Endodermal cell (in vitro differentiated cells): ENCODE measurements around the gene PGM5. TPM values are rescaled to one million over a fixed set of nuclear protein-coding genes. Genes with fewer than 3 reads are reported as not detected.

Experiments
- DNase-seq: peaks from one replicate; pipeline ENCODE4 v3.0.0-alpha.2; 2017
- H3K27ac ChIP-seq: 2 replicates; pipeline ENCODE4 v1.5.1; 2013; ENCODE audit warnings: mild to moderate bottlenecking, low read depth, low read length, moderate library complexity
- H3K27me3 ChIP-seq: 2 replicates; pipeline ENCODE4 v1.6.1; 2013; ENCODE audit warnings: mild to moderate bottlenecking, low read length, moderate library complexity; ENCODE audit not compliant: insufficient read depth, control insufficient read depth, poor library complexity, severe bottlenecking
- H3K36me3 ChIP-seq: 2 replicates; pipeline ENCODE4 v1.7.0; 2013; ENCODE audit warnings: mild to moderate bottlenecking, low read length, moderate library complexity; ENCODE audit not compliant: control insufficient read depth, insufficient read depth
- H3K4me1 ChIP-seq: one replicate; pipeline ENCODE4 v1.7.0; 2013; ENCODE audit warnings: low read length; ENCODE audit not compliant: control insufficient read depth, insufficient read depth
- H3K4me3 ChIP-seq: 2 replicates; pipeline ENCODE4 v1.5.1; 2013; ENCODE audit warnings: mild to moderate bottlenecking, low read length, moderate library complexity
- H3K9ac ChIP-seq: 2 replicates; pipeline ENCODE4 v1.6.1; 2013; ENCODE audit warnings: mild to moderate bottlenecking, low read length, moderate library complexity; ENCODE audit not compliant: poor library complexity, severe bottlenecking; ENCODE audit errors: extremely low read depth
- H3K9me3 ChIP-seq: 2 replicates; pipeline ENCODE4 v1.6.1; 2013; ENCODE audit warnings: mild to moderate bottlenecking, low read length, moderate library complexity; ENCODE audit not compliant: control insufficient read depth
- H3K27ac Mint-ChIP-seq: 2 replicates; pipeline ENCODE4 v1.8.0; 2020; ENCODE audit warnings: mixed read lengths
- H3K27me3 Mint-ChIP-seq: 2 replicates; pipeline ENCODE4 v1.8.0; 2021; ENCODE audit warnings: mild to moderate bottlenecking, mixed read lengths; ENCODE audit not compliant: insufficient read depth
- H3K36me3 Mint-ChIP-seq: 2 replicates; pipeline ENCODE4 v1.8.0; 2020; ENCODE audit warnings: low read depth, mixed read lengths
- H3K4me1 Mint-ChIP-seq: 2 replicates; pipeline ENCODE4 v1.8.0; 2020; ENCODE audit warnings: mixed read lengths
- H3K4me3 Mint-ChIP-seq: 2 replicates; pipeline ENCODE4 v1.8.0; 2020; ENCODE audit warnings: mild to moderate bottlenecking, moderate library complexity, mixed read lengths
- H3K9me3 Mint-ChIP-seq: 2 replicates; pipeline ENCODE4 v1.8.0; 2020; ENCODE audit warnings: mild to moderate bottlenecking, mixed read lengths
- WGBS, 2 experiments: methylation state at CpG; one replicate each; pipeline versions ENCODE4 v1.1.5 to v1.1.7; 2013; ENCODE audit warnings: missing lambda C conversion rate in 2 of 2, mixed read lengths in 1 of 2; ENCODE audit not compliant: insufficient coverage in 1 of 2, insufficient read length in 1 of 2; 5-methylcytosine and 5-hydroxymethylcytosine counted together
- total RNA-seq, 2 donors: library from RNA; stranded (reverse); fragmentation: NEBNext Ultra II Directional in 1 of 2; extraction: Animal tissue kit (Norgen Biotek cat#: 25700) in 1 of 2; gene quantifications; 2 replicates in 1 of 2; 3 replicates in 1 of 2; pipeline ENCODE4 v1.2.1, GENCODE V29; 2021
- TF ChIP-seq, protein P1 (sequence below): fragments of 200-600 bp; sonication (generic); conservative IDR thresholded peaks from 2 replicates; pipeline ENCODE4 v1.5.0; 2021; ENCODE audit warnings: antibody characterized with exemption, mild to moderate bottlenecking

The PGM5 gene
- total RNA-seq, 2 donors from 2014 or later, result 0.33 to 0.64 TPM

GRCh38 chr9:68419901-68420300, 63.5 kb downstream of the PGM5 start:
- TF ChIP-seq, protein P1, sequence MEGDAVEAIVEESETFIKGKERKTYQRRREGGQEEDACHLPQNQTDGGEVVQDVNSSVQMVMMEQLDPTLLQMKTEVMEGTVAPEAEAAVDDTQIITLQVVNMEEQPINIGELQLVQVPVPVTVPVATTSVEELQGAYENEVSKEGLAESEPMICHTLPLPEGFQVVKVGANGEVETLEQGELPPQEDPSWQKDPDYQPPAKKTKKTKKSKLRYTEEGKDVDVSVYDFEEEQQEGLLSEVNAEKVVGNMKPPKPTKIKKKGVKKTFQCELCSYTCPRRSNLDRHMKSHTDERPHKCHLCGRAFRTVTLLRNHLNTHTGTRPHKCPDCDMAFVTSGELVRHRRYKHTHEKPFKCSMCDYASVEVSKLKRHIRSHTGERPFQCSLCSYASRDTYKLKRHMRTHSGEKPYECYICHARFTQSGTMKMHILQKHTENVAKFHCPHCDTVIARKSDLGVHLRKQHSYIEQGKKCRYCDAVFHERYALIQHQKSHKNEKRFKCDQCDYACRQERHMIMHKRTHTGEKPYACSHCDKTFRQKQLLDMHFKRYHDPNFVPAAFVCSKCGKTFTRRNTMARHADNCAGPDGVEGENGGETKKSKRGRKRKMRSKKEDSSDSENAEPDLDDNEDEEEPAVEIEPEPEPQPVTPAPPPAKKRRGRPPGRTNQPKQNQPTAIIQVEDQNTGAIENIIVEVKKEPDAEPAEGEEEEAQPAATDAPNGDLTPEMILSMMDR, result no peak
- no peaks in the 10 kb centered on the region for H3K9me3 ChIP-seq
- H3K27ac ChIP-seq, result no peak overlapping the region
- Mint-ChIP-seq H3K27me3 (peaks cover 47% of the 10 kb centered on the region), H3K36me3 (no peaks in the 10 kb centered on the region), H3K4me1 (peaks cover 32% of the 10 kb centered on the region), H3K9me3 (peaks cover 3% of the 10 kb centered on the region), H3K27ac (no peak overlapping the region), H3K4me3 (no peak overlapping the region)
- 63 to 88% methylated on average over 2 to 3 of the region's 3 CpGs for WGBS, 2 experiments
- peaks cover 10% of the 10 kb centered on the region for H3K4me1 ChIP-seq
- H3K9ac ChIP-seq, result no peak overlapping the region
- DNase-seq, result no peak
- no peaks in the 10 kb centered on the region for H3K36me3 ChIP-seq
- H3K4me3 ChIP-seq, result no peak overlapping the region
- peaks cover 17% of the 10 kb centered on the region for H3K27me3 ChIP-seq

- no peaks in the 10 kb centered on the region for H3K9me3 ChIP-seq
- H3K4me1 ChIP-seq, result no peaks in the 10 kb centered on the region
- H3K4me3 Mint-ChIP-seq, result no peak overlapping the region
- peaks cover 26% of the 10 kb centered on the region for H3K27me3 ChIP-seq
- H3K36me3 ChIP-seq, result no peaks in the 10 kb centered on the region
- no peak overlapping the region for H3K4me3 ChIP-seq
- H3K27ac Mint-ChIP-seq, result no peak overlapping the region
- WGBS, 2 experiments, result 82 to 92% methylated on average over 1 of the region's 1 CpG
- H3K27me3 Mint-ChIP-seq, result peaks cover 44% of the 10 kb centered on the region
- peaks cover 4% of the 10 kb centered on the region for H3K4me1 Mint-ChIP-seq
- TF ChIP-seq, protein P1, result no peak
- H3K9ac ChIP-seq, result no peak overlapping the region
- H3K36me3 Mint-ChIP-seq, result no peaks in the 10 kb centered on the region
- no peak for DNase-seq
- no peak overlapping the region for H3K27ac ChIP-seq
- peaks cover 3% of the 10 kb centered on the region for H3K9me3 Mint-ChIP-seq
Measured at GRCh38 chr9:68426755-68427154, 70.3 kb downstream of the PGM5 start.

DNA sequence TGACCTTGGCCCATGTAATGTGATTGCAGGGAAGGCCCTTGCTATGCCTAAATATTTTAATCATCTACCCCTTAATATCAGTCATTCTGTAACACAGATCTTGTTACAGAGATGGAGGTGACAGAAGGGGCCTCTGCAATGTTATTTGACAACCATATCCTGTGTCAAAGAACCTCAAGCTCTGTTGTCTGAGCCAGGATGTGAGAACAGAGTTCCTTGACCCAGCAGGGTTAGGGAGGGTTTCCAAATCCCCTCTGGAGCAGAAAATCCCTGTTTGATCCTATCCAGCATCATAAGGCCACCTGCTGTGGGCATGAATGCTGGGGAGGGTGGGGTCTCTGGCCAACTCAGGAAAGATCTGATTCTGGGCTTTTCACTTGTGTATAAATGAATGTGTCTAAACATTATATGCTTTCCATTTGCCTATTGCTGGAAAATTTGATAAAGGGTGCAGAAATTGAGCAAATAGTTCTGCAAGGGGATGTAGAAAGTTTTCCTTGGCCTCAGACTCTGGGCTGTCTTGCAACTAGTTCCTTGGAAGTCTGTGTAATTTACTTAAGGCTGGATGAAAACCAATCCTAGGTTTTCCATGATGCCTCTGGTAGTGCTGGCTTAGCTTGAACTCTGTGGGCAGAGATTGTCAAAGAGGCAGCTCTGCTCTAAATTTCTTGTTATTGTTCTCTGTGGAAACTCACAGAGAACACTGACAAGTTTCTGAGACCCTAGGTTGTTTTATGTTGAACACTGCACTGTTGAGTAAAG, 71.0 kb downstream of the PGM5 start:
- DNase-seq, result no peak
- TF ChIP-seq, protein P1, result no peak
- H3K9ac ChIP-seq, result no peak overlapping the region
- no peaks in the 10 kb centered on the region for H3K36me3 ChIP-seq
- H3K4me1 ChIP-seq, result no peaks in the 10 kb centered on the region
- no peak overlapping the region for H3K27ac Mint-ChIP-seq
- H3K9me3 Mint-ChIP-seq, result peaks cover 3% of the 10 kb centered on the region
- no peaks in the 10 kb centered on the region for H3K9me3 ChIP-seq
- peaks cover 4% of the 10 kb centered on the region for H3K4me1 Mint-ChIP-seq
- H3K4me3 Mint-ChIP-seq, result no peak overlapping the region
- no peaks in the 10 kb centered on the region for H3K36me3 Mint-ChIP-seq
- H3K27me3 Mint-ChIP-seq, result peaks cover 42% of the 10 kb centered on the region
- H3K4me3 ChIP-seq, result no peak overlapping the region
- H3K27me3 ChIP-seq, result peaks cover 26% of the 10 kb centered on the region
- H3K27ac ChIP-seq, result no peak overlapping the region
